H9 (cell line): Measurements from ENCODE around the gene SHC4. TPM values are rescaled to one million over a fixed set of nuclear protein-coding genes. Genes with fewer than 3 reads are reported as not detected.
A peak's percentile ranks its signal among the peaks of the same experiment; 100 is the strongest.
"Not testable (repeated sequence)": the region's sequence is repeated elsewhere in the genome, so short reads cannot be mapped to it uniquely, and the experiment has no call there.

Experiments
- DNase-seq: peaks from one replicate; pipeline ENCODE4 v3.0.0-alpha.2; 2017
- H2AFZ ChIP-seq: one replicate; pipeline ENCODE4 v1.6.1; 2013; ENCODE audit warnings: mild to moderate bottlenecking, low read length, control low read depth, moderate library complexity
- H2AK5ac ChIP-seq: 2 replicates; pipeline ENCODE4 v1.6.1; 2013; ENCODE audit warnings: low read length, control low read depth, mixed read lengths; ENCODE audit not compliant: insufficient read length
- H2BK120ac ChIP-seq: one replicate; pipeline ENCODE4 v1.6.1; 2013; ENCODE audit warnings: low read depth, mild to moderate bottlenecking, low read length, control low read depth, inconsistent platforms; ENCODE audit not compliant: poor library complexity, severe bottlenecking
- H2BK12ac ChIP-seq: 2 replicates; pipeline ENCODE4 v1.6.1; 2013; ENCODE audit warnings: low read length, control low read depth, mixed read lengths, low read depth; ENCODE audit not compliant: insufficient read length
- H2BK15ac ChIP-seq: 2 replicates; pipeline ENCODE4 v1.6.1; 2013; ENCODE audit warnings: low read depth, low read length, control low read depth
- H2BK20ac ChIP-seq: one replicate; pipeline ENCODE4 v1.6.1; 2013; ENCODE audit warnings: low read depth, mild to moderate bottlenecking, low read length, control low read depth, inconsistent platforms; ENCODE audit not compliant: poor library complexity, severe bottlenecking
- H2BK5ac ChIP-seq: 2 replicates; pipeline ENCODE4 v1.6.1; 2013; ENCODE audit warnings: low read length, control low read depth, mixed read lengths; ENCODE audit not compliant: insufficient read length
- H3K14ac ChIP-seq: 2 replicates; pipeline ENCODE4 v1.6.1; 2013; ENCODE audit warnings: low read length, control low read depth; ENCODE audit not compliant: insufficient read depth
- H3K18ac ChIP-seq: 2 replicates; pipeline ENCODE4 v1.6.1; 2013; ENCODE audit warnings: low read depth, mild to moderate bottlenecking, mixed read lengths, low read length, control low read depth; ENCODE audit not compliant: insufficient read length
- H3K23ac ChIP-seq: 2 replicates; pipeline ENCODE4 v1.6.1; 2013; ENCODE audit warnings: low read length, control low read depth, mixed read lengths, low read depth; ENCODE audit not compliant: insufficient read length
- H3K23me2 ChIP-seq: 2 replicates; pipeline ENCODE4 v1.6.1; 2013; ENCODE audit warnings: low read depth, mild to moderate bottlenecking, mixed read lengths, low read length, control low read depth; ENCODE audit not compliant: insufficient read length, poor library complexity, severe bottlenecking
- H3K27ac ChIP-seq: 2 replicates; pipeline ENCODE4 v1.5.1; 2013; ENCODE audit warnings: low read length, control low read depth, mixed read lengths, low read depth; ENCODE audit not compliant: insufficient read length
- H3K27me3 ChIP-seq: 2 replicates; pipeline ENCODE4 v1.6.1; 2013; ENCODE audit warnings: low read length, control low read depth, inconsistent platforms; ENCODE audit not compliant: insufficient read depth
- H3K4ac ChIP-seq: 2 replicates; pipeline ENCODE4 v1.6.1; 2013; ENCODE audit warnings: low read depth, mild to moderate bottlenecking, control low read depth, inconsistent platforms, low read length, moderate library complexity
- H3K4me1 ChIP-seq: 2 replicates; pipeline ENCODE4 v1.6.1; 2013; ENCODE audit warnings: low read length, control low read depth, inconsistent platforms; ENCODE audit not compliant: insufficient read depth
- H3K4me2 ChIP-seq: 2 replicates; pipeline ENCODE4 v1.6.1; 2013; ENCODE audit warnings: low read length, control low read depth, mixed read lengths; ENCODE audit not compliant: insufficient read length, insufficient read depth
- H3K56ac ChIP-seq: 2 replicates; pipeline ENCODE4 v1.6.1; 2013; ENCODE audit warnings: low read depth, mild to moderate bottlenecking, mixed read lengths, low read length, control low read depth; ENCODE audit not compliant: insufficient read length
- H3K79me1 ChIP-seq: 2 replicates; pipeline ENCODE4 v1.6.1; 2013; ENCODE audit warnings: low read depth, mild to moderate bottlenecking, moderate library complexity, low read length, control low read depth, inconsistent platforms; ENCODE audit not compliant: insufficient read depth, poor library complexity, severe bottlenecking
- H3K79me2 ChIP-seq: 2 replicates; pipeline ENCODE4 v1.6.1; 2013; ENCODE audit warnings: low read length, control low read depth, inconsistent platforms; ENCODE audit not compliant: insufficient read depth
- H3K9ac ChIP-seq: 2 replicates; pipeline ENCODE4 v1.6.1; 2013; ENCODE audit warnings: low read length, control low read depth, mixed read lengths; ENCODE audit not compliant: insufficient read length; ENCODE audit errors: extremely low read depth
- H3K9me3 ChIP-seq: one replicate; pipeline ENCODE4 v1.6.1; 2013; ENCODE audit warnings: low read depth, low read length, inconsistent platforms; ENCODE audit not compliant: control insufficient read depth
- H3T11ph ChIP-seq: one replicate; pipeline ENCODE4 v1.6.1; 2013; ENCODE audit warnings: mild to moderate bottlenecking, low read length, control low read depth, inconsistent platforms
- H4K20me1 ChIP-seq: one replicate; pipeline ENCODE4 v1.6.1; 2013; ENCODE audit not compliant: control insufficient read depth, insufficient read length, insufficient read depth
- H4K5ac ChIP-seq: 2 replicates; pipeline ENCODE4 v1.6.1; 2013; ENCODE audit warnings: low read depth, mild to moderate bottlenecking, mixed read lengths, low read length, control low read depth; ENCODE audit not compliant: insufficient read length
- H4K8ac ChIP-seq: replicated peaks from 2 replicates; pipeline ENCODE4 v1.6.1; 2013; ENCODE audit warnings: low read length, control low read depth, mixed read lengths, low read depth; ENCODE audit not compliant: insufficient read length
- H4K91ac ChIP-seq: 2 replicates; pipeline ENCODE4 v1.6.1; 2013; ENCODE audit warnings: low read depth, mild to moderate bottlenecking, moderate library complexity, mixed read lengths, low read length, control low read depth; ENCODE audit not compliant: insufficient read length
- H3K27ac Mint-ChIP-seq, 3 experiments: 2 replicates in 2 of 3; 3 replicates in 1 of 3; pipeline ENCODE4 v1.8.0; 2020 to 2021; ENCODE audit warnings: mixed read lengths in 3 of 3, mild to moderate bottlenecking in 1 of 3, moderate library complexity in 1 of 3
- H3K27me3 Mint-ChIP-seq: 2 replicates; pipeline ENCODE4 v1.8.0; 2021; ENCODE audit warnings: low read depth, mild to moderate bottlenecking, moderate library complexity, mixed read lengths
- H3K36me3 Mint-ChIP-seq, 3 experiments: 2 replicates in 2 of 3; 3 replicates in 1 of 3; pipeline ENCODE4 v1.8.0; 2020 to 2021; ENCODE audit warnings: low read depth in 3 of 3, mixed read lengths in 3 of 3; ENCODE audit not compliant: insufficient read depth in 1 of 3
- H3K4me1 Mint-ChIP-seq, 2 experiments: 2 replicates each; pipeline ENCODE4 v1.8.0; 2020; ENCODE audit warnings: mixed read lengths in 2 of 2
- H3K4me3 Mint-ChIP-seq, 2 experiments: 2 replicates in 1 of 2; 3 replicates in 1 of 2; pipeline ENCODE4 v1.8.0; 2020 to 2021; ENCODE audit warnings: mild to moderate bottlenecking in 2 of 2, mixed read lengths in 2 of 2, moderate library complexity in 1 of 2
- H3K9me3 Mint-ChIP-seq, 2 experiments: 2 replicates in 1 of 2; 3 replicates in 1 of 2; pipeline ENCODE4 v1.8.0; 2020; ENCODE audit warnings: mild to moderate bottlenecking in 2 of 2, mixed read lengths in 2 of 2, moderate library complexity in 1 of 2
- WGBS: extraction: QIAGEN DNeasy Blood & Tissue Kit; methylation state at CpG from one replicate; pipeline ENCODE4 v1.1.7; 2013; ENCODE audit warnings: missing lambda C conversion rate, low lambda C conversion rate, mixed read lengths; ENCODE audit not compliant: insufficient read length; ENCODE audit errors: extremely low coverage; 5-methylcytosine and 5-hydroxymethylcytosine counted together
- total RNA-seq: library from RNA; stranded (reverse); gene quantifications from 2 replicates; pipeline ENCODE4 v1.2.1, GENCODE V29; 2021
- TF ChIP-seq, protein P1 (sequence below): fragments of 200-600 bp; sonication (generic); conservative IDR thresholded peaks from 3 replicates; pipeline ENCODE4 v1.8.0; 2021; ENCODE audit warnings: antibody characterized with exemption, mild to moderate bottlenecking

Gene SHC4
- total RNA-seq, 1 experiment from 2014 or later, result 0.26 TPM

DNA sequence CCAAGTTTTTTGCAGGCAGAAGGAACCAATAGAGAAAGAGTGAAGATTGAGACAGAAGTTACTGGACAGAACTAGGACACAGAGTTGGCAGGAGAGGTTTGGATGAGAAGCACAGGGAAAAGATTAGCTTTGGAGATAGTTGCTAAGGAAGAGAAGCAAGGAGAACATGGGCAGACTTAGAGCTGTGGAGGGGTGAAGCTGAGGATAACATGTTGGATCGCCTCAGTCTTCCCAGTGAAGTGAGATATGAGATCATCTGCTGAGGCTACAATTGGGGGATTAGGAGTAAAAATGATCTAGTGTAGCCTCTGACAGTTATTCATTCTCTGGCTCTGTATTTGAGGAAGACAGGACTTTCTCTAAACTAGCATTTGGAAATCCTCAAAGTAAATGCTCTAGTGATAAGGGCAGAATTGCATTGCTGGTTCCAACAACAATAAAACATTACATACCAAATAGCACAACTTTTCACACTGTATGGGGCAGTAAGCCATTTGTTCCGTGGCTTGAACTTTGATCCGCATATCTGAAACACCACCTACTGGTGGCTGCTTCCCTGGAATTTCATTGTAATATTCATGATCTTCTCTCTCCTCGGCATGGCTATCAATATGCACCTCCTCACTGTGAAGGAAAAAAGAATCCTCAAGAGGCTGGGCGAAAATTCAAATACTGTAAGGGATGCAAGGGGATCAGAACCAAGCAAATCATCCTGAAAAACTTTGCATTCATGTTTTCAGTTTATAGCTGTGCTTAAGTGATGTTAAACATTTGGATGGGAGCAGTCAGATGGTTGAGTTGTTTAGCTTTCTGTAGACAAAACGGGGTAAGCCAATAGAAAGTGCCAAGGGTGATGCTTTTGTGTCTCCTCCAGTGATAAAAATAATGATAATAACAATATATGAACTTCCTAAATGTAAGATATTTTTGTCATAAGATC, 107.9 kb downstream of the SHC4 start:
- Mint-ChIP-seq H3K9me3 (no peaks in the 10 kb centered on the region; a peak in 1 of 5 replicates), H3K27ac (peak overlapping the region in 2 of 3 experiments; percentile 76 to 90; a peak in 5 of 7 replicates), H3K27me3 (peaks cover 2% of the 10 kb centered on the region; the same call in 1 of the 2 replicates), H3K4me1 (peaks cover 20 to 32% of the 10 kb centered on the region in 2 experiments), H3K36me3 (no peaks in the 10 kb centered on the region), H3K4me3 (peak overlapping the region in 1 of 2 experiments; percentile 42; a peak in 2 of 5 replicates)
- H2BK15ac ChIP-seq, result no peak overlapping the region
- no peak overlapping the region for H3K9ac ChIP-seq
- H4K5ac ChIP-seq, result no peak overlapping the region
- H3K27me3 ChIP-seq, result no peaks in the 10 kb centered on the region
- no peak overlapping the region for H4K91ac ChIP-seq
- no peak overlapping the region for H3K14ac ChIP-seq
- H3K56ac ChIP-seq, result no peak overlapping the region
- no peak overlapping the region for H3K18ac ChIP-seq
- H3K4ac ChIP-seq, result no peak overlapping the region
- H2AFZ ChIP-seq, result no peak overlapping the region
- no peak overlapping the region for H3T11ph ChIP-seq
- H3K79me2 ChIP-seq, result no peaks in the 10 kb centered on the region
- no peak overlapping the region for H3K27ac ChIP-seq
- no peak overlapping the region for H2BK5ac ChIP-seq
- H3K9me3 ChIP-seq, result no peaks in the 10 kb centered on the region
- H2BK12ac ChIP-seq, result no peak overlapping the region
- DNase-seq, result no peak
- no peak overlapping the region for H2BK20ac ChIP-seq
- H3K4me2 ChIP-seq, result no peak overlapping the region
- H2AK5ac ChIP-seq, result no peak overlapping the region
- TF ChIP-seq, protein P1, sequence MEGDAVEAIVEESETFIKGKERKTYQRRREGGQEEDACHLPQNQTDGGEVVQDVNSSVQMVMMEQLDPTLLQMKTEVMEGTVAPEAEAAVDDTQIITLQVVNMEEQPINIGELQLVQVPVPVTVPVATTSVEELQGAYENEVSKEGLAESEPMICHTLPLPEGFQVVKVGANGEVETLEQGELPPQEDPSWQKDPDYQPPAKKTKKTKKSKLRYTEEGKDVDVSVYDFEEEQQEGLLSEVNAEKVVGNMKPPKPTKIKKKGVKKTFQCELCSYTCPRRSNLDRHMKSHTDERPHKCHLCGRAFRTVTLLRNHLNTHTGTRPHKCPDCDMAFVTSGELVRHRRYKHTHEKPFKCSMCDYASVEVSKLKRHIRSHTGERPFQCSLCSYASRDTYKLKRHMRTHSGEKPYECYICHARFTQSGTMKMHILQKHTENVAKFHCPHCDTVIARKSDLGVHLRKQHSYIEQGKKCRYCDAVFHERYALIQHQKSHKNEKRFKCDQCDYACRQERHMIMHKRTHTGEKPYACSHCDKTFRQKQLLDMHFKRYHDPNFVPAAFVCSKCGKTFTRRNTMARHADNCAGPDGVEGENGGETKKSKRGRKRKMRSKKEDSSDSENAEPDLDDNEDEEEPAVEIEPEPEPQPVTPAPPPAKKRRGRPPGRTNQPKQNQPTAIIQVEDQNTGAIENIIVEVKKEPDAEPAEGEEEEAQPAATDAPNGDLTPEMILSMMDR, result peak; percentile 55
- H4K20me1 ChIP-seq, result no peaks in the 10 kb centered on the region
- no peaks in the 10 kb centered on the region for H3K79me1 ChIP-seq
- no peaks in the 10 kb centered on the region for H3K23me2 ChIP-seq
- no peak overlapping the region for H3K23ac ChIP-seq
- H3K4me1 ChIP-seq, result peaks cover 5% of the 10 kb centered on the region; the same call in 1 of the 2 replicates
- no peak overlapping the region for H4K8ac ChIP-seq
- no peak overlapping the region for H2BK120ac ChIP-seq
- no CpG with 5 or more reads among the region's 6 CpGs for WGBS

DNA sequence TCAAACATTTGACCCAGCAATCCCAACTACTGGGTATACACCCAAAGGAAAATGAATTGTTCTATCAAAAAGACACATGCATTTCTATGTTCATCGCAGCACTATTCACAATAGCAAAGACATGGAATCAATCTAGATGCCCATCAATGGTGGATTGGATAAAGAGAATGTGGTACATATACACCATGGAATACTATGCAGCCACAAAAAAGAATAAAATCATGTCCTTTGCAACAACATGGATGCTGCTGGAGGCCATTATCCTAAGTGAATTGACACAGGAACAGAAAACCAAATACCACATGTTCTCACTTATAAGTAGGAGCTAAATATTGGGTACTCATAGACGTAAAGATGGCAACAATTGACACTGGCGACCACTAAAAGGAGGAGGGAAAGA, 109.3 kb downstream of the SHC4 start:
- not testable (repeated sequence) for H3K79me2 ChIP-seq, H3K27me3 ChIP-seq, H3K36me3 Mint-ChIP-seq, H4K5ac ChIP-seq, H3K4me3 Mint-ChIP-seq, H3K27me3 Mint-ChIP-seq, H2AK5ac ChIP-seq, H4K8ac ChIP-seq, H3K23ac ChIP-seq, H2BK5ac ChIP-seq, H3K9me3 ChIP-seq, H3K9me3 Mint-ChIP-seq, H2BK20ac ChIP-seq, H3K4me2 ChIP-seq, H3K23me2 ChIP-seq, H3K27ac Mint-ChIP-seq, H2BK15ac ChIP-seq, H2BK12ac ChIP-seq, DNase-seq, H3K4me1 ChIP-seq, H2AFZ ChIP-seq, H3K27ac ChIP-seq, H3T11ph ChIP-seq, H3K56ac ChIP-seq, H2BK120ac ChIP-seq, H3K14ac ChIP-seq, H4K20me1 ChIP-seq, H4K91ac ChIP-seq, H3K18ac ChIP-seq, H3K4ac ChIP-seq, H3K79me1 ChIP-seq, H3K9ac ChIP-seq
- WGBS, result no CpG with 5 or more reads among the region's 3 CpGs
- peaks cover 20 to 32% of the 10 kb centered on the region in 2 experiments for H3K4me1 Mint-ChIP-seq
